K562 (cell line): ENCODE measurements around the gene ZBTB14. TPM values are rescaled to one million over a fixed set of nuclear protein-coding genes. Genes with fewer than 3 reads are reported as not detected.

ENCODE experiments used
- E2F3 ChIP-seq: fragments of 250-450 bp; sonication (Bioruptor Pico); IDR thresholded peaks from 2 replicates; pipeline ENCODE4 v1.4.0; 2020; ENCODE audit warnings: mild to moderate bottlenecking
- FUS ChIP-seq: fragments of 200-400 bp; formaldehyde crosslinking; optimal IDR thresholded peaks from 2 replicates; pipeline ENCODE3; 2017; ENCODE audit warnings: low read depth, low read length
- L3MBTL2 ChIP-seq: fragments of 450-650 bp; IDR thresholded peaks from 2 replicates; pipeline ENCODE4 v1.6.1; 2016; ENCODE audit warnings: mild to moderate bottlenecking, moderate library complexity
- NCOA1 ChIP-seq: fragments of 450-650 bp; IDR thresholded peaks from 2 replicates; pipeline ENCODE4 v1.6.1; 2016; ENCODE audit warnings: low read depth
- PHF20 ChIP-seq: fragments of 450-650 bp; IDR thresholded peaks from 2 replicates; pipeline ENCODE4 v1.6.1; 2018; ENCODE audit not compliant: partially characterized antibody
- POLR2H ChIP-seq: IDR thresholded peaks from 2 replicates; pipeline ENCODE4 v1.6.1; 2016; ENCODE audit warnings: missing genetic modification characterization, low read depth, mild to moderate bottlenecking, control low read depth, missing compliant biosample characterization, moderate library complexity
- RAD51 ChIP-seq: fragments of 450-650 bp; IDR thresholded peaks from 2 replicates; pipeline ENCODE4 v1.7.1; 2016; ENCODE audit warnings: low read depth, mild to moderate bottlenecking, borderline replicate concordance
- SAFB ChIP-seq: fragments of 200-400 bp; formaldehyde crosslinking; IDR thresholded peaks from 2 replicates; pipeline ENCODE4 v1.6.1; 2017; ENCODE audit warnings: low read depth, low read length, borderline replicate concordance
- SPI1 ChIP-seq: IDR thresholded peaks from 2 replicates; pipeline ENCODE4 v1.6.1; 2011; ENCODE audit warnings: low read depth, low read length, control low read depth, borderline replicate concordance
- SREBF2 ChIP-seq: sonication (generic); formaldehyde crosslinking; IDR thresholded peaks from 2 replicates; pipeline ENCODE4 v1.4.0; 2020; ENCODE audit warnings: mild to moderate bottlenecking, missing genetic modification reagents
- ZBTB2 ChIP-seq: fragments of 450-650 bp; IDR thresholded peaks from 2 replicates; pipeline ENCODE4 v1.6.1; 2016; ENCODE audit warnings: antibody characterized with exemption
- ZNF316 ChIP-seq: fragments of 450-650 bp; IDR thresholded peaks from 2 replicates; pipeline ENCODE4 v1.6.1; 2016
- ZNF449 ChIP-seq: fragments of 250-450 bp; sonication (Bioruptor Pico); IDR thresholded peaks from 2 replicates; pipeline ENCODE4 v1.8.0; 2022; ENCODE audit warnings: moderate library complexity, mild to moderate bottlenecking, inconsistent platforms
- ZNF707 ChIP-seq: fragments of 250-450 bp; sonication (Bioruptor Pico); conservative IDR thresholded peaks from 2 replicates; pipeline ENCODE4 v1.8.0; 2022; ENCODE audit warnings: inconsistent platforms, mild to moderate bottlenecking, moderate library complexity
- polyA plus RNA-seq, 8 experiments: library from polyadenylated mRNA; depleted of rRNA in 4 of 8; stranded (reverse) in 5 of 8; unstranded in 3 of 8; fragments of >200 nt; fragmentation: Nextera tagmentation in 2 of 8; fragmentation: Illumina TruSeq in 1 of 8; extraction: Ambion mirVana in 2 of 8; extraction: Trizol in 1 of 8; gene quantifications; 2 replicates each; pipeline versions ENCODE4 v1.2.1 to v1.2.3, GENCODE V29; 2011 to 2014; ENCODE audit warnings: inconsistent platforms in 1 of 8, missing spikeins in 1 of 8
- total RNA-seq, 7 experiments: library from RNA; depleted of rRNA in 6 of 7; stranded (reverse); fragments of >200 nt in 6 of 7; fragmentation: Illumina TruSeq in 2 of 7; extraction: Trizol in 2 of 7; gene quantifications; 2 replicates each; pipeline versions ENCODE4 v1.2.1 to v1.2.3, GENCODE V29; 2011 to 2021; ENCODE audit warnings: low replicate concordance in 1 of 7
- TF ChIP-seq, protein P1 (sequence below): fragments of 450-650 bp; IDR thresholded peaks from 2 replicates; pipeline ENCODE4 v1.6.1; 2017; ENCODE audit warnings: antibody characterized with exemption, mild to moderate bottlenecking
- TF ChIP-seq, protein P2 (sequence below): sonication (generic); formaldehyde crosslinking; IDR thresholded peaks from 2 replicates; pipeline ENCODE4 v1.8.0; 2023; ENCODE audit warnings: missing genetic modification reagents, mild to moderate bottlenecking, borderline replicate concordance

The ZBTB14 gene
- total and polyA plus RNA-seq, 9 of the 15 experiments (the other 6 are each of a cell fraction or from before 2014, with no cell fraction given), result 2.8 to 12.6 (median 9.0) TPM

DNA sequence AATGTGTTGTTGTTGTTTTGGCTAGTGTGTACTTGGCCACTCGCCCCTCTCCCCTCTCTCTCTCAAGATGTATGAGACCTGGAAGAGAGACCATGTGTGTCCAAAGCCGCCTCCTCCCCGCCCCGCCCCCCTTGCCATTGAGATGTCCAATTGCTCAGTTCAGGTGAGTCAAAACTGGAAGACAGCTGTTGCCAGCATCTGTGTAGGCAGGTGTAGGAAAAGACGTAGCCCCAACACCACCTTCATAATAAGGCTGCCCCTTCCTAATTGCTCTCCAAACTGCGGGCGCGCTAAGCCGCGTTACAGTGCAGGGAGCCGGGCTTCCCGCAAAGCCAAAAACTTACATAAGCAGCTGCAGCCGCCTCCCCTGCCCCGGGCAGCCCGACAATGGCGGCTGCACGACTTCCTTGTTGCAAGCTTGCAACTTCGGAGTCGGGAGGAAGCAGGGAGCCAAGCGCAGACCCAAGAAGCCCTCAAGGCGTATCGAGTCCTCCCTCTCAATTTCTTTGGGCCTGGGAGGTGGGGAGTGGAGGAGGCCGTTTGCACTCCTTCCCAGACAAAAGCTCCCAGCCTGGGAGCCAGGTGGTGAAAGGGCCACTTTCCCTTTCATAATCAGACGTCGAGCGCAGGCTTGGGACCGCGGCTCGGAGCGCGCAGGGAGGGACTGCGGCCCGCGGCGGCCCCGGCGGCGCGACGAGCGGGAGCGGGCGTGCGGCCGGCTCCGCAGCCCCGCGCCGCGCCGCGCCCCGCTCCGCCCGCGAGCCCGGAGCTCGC is 882 bp downstream of the ZBTB14 start (continued):
- TF ChIP-seq, protein P1, sequence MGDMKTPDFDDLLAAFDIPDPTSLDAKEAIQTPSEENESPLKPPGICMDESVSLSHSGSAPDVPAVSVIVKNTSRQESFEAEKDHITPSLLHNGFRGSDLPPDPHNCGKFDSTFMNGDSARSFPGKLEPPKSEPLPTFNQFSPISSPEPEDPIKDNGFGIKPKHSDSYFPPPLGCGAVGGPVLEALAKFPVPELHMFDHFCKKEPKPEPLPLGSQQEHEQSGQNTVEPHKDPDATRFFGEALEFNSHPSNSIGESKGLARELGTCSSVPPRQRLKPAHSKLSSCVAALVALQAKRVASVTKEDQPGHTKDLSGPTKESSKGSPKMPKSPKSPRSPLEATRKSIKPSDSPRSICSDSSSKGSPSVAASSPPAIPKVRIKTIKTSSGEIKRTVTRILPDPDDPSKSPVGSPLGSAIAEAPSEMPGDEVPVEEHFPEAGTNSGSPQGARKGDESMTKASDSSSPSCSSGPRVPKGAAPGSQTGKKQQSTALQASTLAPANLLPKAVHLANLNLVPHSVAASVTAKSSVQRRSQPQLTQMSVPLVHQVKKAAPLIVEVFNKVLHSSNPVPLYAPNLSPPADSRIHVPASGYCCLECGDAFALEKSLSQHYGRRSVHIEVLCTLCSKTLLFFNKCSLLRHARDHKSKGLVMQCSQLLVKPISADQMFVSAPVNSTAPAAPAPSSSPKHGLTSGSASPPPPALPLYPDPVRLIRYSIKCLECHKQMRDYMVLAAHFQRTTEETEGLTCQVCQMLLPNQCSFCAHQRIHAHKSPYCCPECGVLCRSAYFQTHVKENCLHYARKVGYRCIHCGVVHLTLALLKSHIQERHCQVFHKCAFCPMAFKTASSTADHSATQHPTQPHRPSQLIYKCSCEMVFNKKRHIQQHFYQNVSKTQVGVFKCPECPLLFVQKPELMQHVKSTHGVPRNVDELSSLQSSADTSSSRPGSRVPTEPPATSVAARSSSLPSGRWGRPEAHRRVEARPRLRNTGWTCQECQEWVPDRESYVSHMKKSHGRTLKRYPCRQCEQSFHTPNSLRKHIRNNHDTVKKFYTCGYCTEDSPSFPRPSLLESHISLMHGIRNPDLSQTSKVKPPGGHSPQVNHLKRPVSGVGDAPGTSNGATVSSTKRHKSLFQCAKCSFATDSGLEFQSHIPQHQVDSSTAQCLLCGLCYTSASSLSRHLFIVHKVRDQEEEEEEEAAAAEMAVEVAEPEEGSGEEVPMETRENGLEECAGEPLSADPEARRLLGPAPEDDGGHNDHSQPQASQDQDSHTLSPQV, result no peak
- TF ChIP-seq NCOA1 (no peak), POLR2H (tag) (0 out of 2 replicates have a peak, but pooled peaks have one; percentile 19), ZNF316 (peak; percentile 58), L3MBTL2 (peak; percentile 58; the same call in 1 of the 2 replicates), SAFB (no peak), E2F3 (no peak), ZNF449 (CRISPR knock-in tag) (no peak), FUS (no peak), ZNF707 (CRISPR knock-in tag) (no peak), RAD51 (no peak), PHF20 (peak; percentile 62), SPI1 (no peak), SREBF2 (CRISPR knock-in tag) (no peak), ZBTB2 (no peak)
- TF ChIP-seq, protein P2, sequence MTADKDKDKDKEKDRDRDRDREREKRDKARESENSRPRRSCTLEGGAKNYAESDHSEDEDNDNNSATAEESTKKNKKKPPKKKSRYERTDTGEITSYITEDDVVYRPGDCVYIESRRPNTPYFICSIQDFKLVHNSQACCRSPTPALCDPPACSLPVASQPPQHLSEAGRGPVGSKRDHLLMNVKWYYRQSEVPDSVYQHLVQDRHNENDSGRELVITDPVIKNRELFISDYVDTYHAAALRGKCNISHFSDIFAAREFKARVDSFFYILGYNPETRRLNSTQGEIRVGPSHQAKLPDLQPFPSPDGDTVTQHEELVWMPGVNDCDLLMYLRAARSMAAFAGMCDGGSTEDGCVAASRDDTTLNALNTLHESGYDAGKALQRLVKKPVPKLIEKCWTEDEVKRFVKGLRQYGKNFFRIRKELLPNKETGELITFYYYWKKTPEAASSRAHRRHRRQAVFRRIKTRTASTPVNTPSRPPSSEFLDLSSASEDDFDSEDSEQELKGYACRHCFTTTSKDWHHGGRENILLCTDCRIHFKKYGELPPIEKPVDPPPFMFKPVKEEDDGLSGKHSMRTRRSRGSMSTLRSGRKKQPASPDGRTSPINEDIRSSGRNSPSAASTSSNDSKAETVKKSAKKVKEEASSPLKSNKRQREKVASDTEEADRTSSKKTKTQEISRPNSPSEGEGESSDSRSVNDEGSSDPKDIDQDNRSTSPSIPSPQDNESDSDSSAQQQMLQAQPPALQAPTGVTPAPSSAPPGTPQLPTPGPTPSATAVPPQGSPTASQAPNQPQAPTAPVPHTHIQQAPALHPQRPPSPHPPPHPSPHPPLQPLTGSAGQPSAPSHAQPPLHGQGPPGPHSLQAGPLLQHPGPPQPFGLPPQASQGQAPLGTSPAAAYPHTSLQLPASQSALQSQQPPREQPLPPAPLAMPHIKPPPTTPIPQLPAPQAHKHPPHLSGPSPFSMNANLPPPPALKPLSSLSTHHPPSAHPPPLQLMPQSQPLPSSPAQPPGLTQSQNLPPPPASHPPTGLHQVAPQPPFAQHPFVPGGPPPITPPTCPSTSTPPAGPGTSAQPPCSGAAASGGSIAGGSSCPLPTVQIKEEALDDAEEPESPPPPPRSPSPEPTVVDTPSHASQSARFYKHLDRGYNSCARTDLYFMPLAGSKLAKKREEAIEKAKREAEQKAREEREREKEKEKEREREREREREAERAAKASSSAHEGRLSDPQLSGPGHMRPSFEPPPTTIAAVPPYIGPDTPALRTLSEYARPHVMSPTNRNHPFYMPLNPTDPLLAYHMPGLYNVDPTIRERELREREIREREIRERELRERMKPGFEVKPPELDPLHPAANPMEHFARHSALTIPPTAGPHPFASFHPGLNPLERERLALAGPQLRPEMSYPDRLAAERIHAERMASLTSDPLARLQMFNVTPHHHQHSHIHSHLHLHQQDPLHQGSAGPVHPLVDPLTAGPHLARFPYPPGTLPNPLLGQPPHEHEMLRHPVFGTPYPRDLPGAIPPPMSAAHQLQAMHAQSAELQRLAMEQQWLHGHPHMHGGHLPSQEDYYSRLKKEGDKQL (CRISPR knock-in tag), result no peak
